HG03060 (cell line): ENCODE measurements around the gene SH3RF3.

Source experiments
- ATAC-seq: cut with Tn5 transposase; IDR thresholded peaks from one replicate; pipeline ENCODE4 v1.9.1; 2021; ENCODE audit warnings: low read depth, moderate number of reproducible peaks; ENCODE audit not compliant: unreplicated experiment

The SH3RF3 gene

GRCh38 chr2:109473616-109474318, 344.8 kb downstream of the SH3RF3 start:
- no peak for ATAC-seq

GRCh38 chr2:109474319-109474825, 345.4 kb downstream of the SH3RF3 start:
- ATAC-seq = no peak

GRCh38 chr2:109475531-109476210, 346.7 kb downstream of the SH3RF3 start:
- ATAC-seq = no peak

GRCh38 chr2:109476641-109477441, 347.8 kb downstream of the SH3RF3 start:
- no peak for ATAC-seq

GRCh38 chr2:109478906-109479493, 350.0 kb downstream of the SH3RF3 start:
- no peak for ATAC-seq

GRCh38 chr2:109479804-109480203, 350.8 kb downstream of the SH3RF3 start:
- no peak for ATAC-seq

- no peak for ATAC-seq
These were observed 351.6 kb downstream of the SH3RF3 start for GRCh38 chr2:109480486-109481195.

GRCh38 chr2:109481196-109481555, 352.2 kb downstream of the SH3RF3 start:
- no peak for ATAC-seq

GRCh38 chr2:109481599-109481998, 352.6 kb downstream of the SH3RF3 start:
- no peak for ATAC-seq

- ATAC-seq = no peak
These were observed 353.4 kb downstream of the SH3RF3 start for GRCh38 chr2:109482361-109482861.

GRCh38 chr2:109486711-109487535, 357.9 kb downstream of the SH3RF3 start:
- no peak for ATAC-seq

GRCh38 chr2:109487536-109487869, 358.5 kb downstream of the SH3RF3 start:
- ATAC-seq = no peak

GRCh38 chr2:109487871-109488655, 359.1 kb downstream of the SH3RF3 start:
- no peak for ATAC-seq

GRCh38 chr2:109489296-109489695, 360.3 kb downstream of the SH3RF3 start:
- no peak for ATAC-seq

- no peak for ATAC-seq
These were observed 364.4 kb downstream of the SH3RF3 start for GRCh38 chr2:109493176-109493935.

- ATAC-seq = no peak
These were observed 365.3 kb downstream of the SH3RF3 start for GRCh38 chr2:109494351-109494750.

- no peak for ATAC-seq
These were observed 368.5 kb downstream of the SH3RF3 start for GRCh38 chr2:109497463-109497862.
